K562 (cell line): ENCODE results near the gene WDR54.

ENCODE experiments used
- HDAC6 ChIP-seq: IDR thresholded peaks from 2 replicates; pipeline ENCODE4 v1.6.1; 2012; ENCODE audit warnings: low read depth, mild to moderate bottlenecking, control low read depth, inconsistent platforms, low read length, moderate library complexity
- IRF9 ChIP-seq: fragments of 450-650 bp; IDR thresholded peaks from 2 replicates; pipeline ENCODE4 v1.6.1; 2016; ENCODE audit warnings: missing biosample characterization, missing genetic modification characterization
- SMARCE1 ChIP-seq: fragments of 450-650 bp; IDR thresholded peaks from 2 replicates; pipeline ENCODE4 v1.7.1; 2016; ENCODE audit warnings: mild to moderate bottlenecking
- TF ChIP-seq, protein P1 (sequence below): IDR thresholded peaks from 2 replicates; pipeline ENCODE4 v1.6.1; 2016; ENCODE audit warnings: missing genetic modification characterization, missing compliant biosample characterization

DNA sequence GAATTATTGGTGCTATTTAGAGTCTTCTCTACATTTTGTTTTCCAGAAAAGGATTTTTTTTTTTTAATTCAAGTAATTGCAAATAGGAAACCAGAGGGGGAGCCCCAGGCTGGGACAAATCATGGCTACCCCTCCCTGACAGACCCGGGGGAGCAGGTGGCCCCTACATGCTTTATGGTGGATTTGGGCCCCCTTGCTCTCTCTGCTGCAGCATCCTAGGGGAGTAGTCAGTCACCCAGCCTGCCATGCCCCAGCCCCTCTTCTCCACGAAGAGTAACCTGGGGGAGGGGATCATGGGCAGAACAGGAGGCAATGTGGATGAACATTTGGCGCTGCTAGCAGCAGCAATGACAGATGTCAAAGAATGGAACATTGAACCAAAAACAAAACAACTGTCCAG lies 4.8 kb upstream of the WDR54 start:
- no peak for TF ChIP-seq HDAC6
- TF ChIP-seq IRF9 (tag): no peak
- TF ChIP-seq SMARCE1: no peak
- TF ChIP-seq, protein P1, sequence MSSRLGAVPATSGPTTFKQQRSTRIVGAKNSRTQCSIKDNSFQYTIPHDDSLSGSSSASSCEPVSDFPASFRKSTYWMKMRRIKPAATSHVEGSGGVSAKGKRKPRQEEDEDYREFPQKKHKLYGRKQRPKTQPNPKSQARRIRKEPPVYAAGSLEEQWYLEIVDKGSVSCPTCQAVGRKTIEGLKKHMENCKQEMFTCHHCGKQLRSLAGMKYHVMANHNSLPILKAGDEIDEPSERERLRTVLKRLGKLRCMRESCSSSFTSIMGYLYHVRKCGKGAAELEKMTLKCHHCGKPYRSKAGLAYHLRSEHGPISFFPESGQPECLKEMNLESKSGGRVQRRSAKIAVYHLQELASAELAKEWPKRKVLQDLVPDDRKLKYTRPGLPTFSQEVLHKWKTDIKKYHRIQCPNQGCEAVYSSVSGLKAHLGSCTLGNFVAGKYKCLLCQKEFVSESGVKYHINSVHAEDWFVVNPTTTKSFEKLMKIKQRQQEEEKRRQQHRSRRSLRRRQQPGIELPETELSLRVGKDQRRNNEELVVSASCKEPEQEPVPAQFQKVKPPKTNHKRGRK (tag): no peak
